ENCODE results near the gene APAF1. TPM values are rescaled to one million over a fixed set of nuclear protein-coding genes. Genes with fewer than 3 reads are reported as not detected.
A peak's percentile ranks its signal among the peaks of the same experiment; 100 is the strongest.

Gene APAF1
- polyA plus RNA-seq, 3 donors, result 29.5 to 36.7 (median 30.0) TPM

DNA sequence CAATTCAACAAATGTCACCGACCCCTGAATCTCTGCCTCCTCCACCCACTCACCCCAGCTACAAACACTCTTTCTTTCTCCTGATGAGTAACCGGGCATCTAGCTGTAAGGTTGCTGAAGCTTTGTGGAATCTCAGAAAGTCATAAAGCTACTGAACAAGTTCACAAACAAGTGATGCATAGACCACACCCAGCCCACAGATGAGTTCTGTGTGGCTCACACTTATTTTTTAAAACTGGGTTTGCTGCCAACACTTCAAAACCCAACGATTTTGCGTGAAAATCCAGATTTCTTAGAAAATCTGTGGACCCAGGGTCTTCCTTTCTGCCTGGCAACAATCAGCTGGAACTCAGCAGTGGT lies 96.1 kb downstream of the APAF1 start:
- peaks cover 4 to 15% of the 10 kb centered on the region in 2 donors for H3K36me3 ChIP-seq (replicated peaks in 1 of 2; ENCODE audit: control insufficient read depth in 1 of 2, insufficient read depth in 2 of 2, low read length in 2 of 2)
- H3K9ac ChIP-seq (ENCODE audit: insufficient read depth, low read length, poor library complexity, severe bottlenecking), result no peak overlapping the region
- peaks cover 7 to 9% of the 10 kb centered on the region in 2 donors for H3K4me1 ChIP-seq (ENCODE audit: control insufficient read depth in 1 of 2, insufficient read depth in 2 of 2, low read length in 2 of 2)
- no peak overlapping the region for H3K4me2 ChIP-seq (replicated peaks; ENCODE audit: extremely low read depth, low read length, poor library complexity, severe bottlenecking)
- Mint-ChIP-seq H3K9me3 (peaks cover 0 to 5% (median 2%) of the 10 kb centered on the region in 7 donors), H3K27ac (peak overlapping the region in 1 of 7 donors; percentile 31), H3K4me3 (no peak overlapping the region), H3K4me1 (peaks cover 8% of the 10 kb centered on the region), H3K27me3 (ENCODE audit: low read depth in 3 of 3) (peaks cover 24 to 34% (median 28%) of the 10 kb centered on the region in 3 donors), H3K36me3 (peaks cover 6 to 7% of the 10 kb centered on the region in 2 donors)
- peaks cover 0 to 11% of the 10 kb centered on the region in 2 donors for H3K9me3 ChIP-seq (replicated peaks in 1 of 2; ENCODE audit: control insufficient read depth in 1 of 2, insufficient read depth in 1 of 2, low read length in 2 of 2)
- 100% methylated on average over 2 of the region's 4 CpGs for WGBS (ENCODE audit: insufficient coverage)
- H3K79me2 ChIP-seq (ENCODE audit: insufficient read depth, low read length), result no peaks in the 10 kb centered on the region
- H3K27me3 ChIP-seq (ENCODE audit: control insufficient read depth in 2 of 2, insufficient read depth in 2 of 2, low read length in 2 of 2), result peaks cover 19 to 36% of the 10 kb centered on the region in 2 donors
- no peak overlapping the region for H3K27ac ChIP-seq (ENCODE audit: low read depth in 1 of 2, low read length in 2 of 2)
- intact Hi-C loops (cut with micrococcal nuclease), result no loop called here
- no peak overlapping the region for H3K4me3 ChIP-seq (replicated peaks in 1 of 3; ENCODE audit: low read depth in 2 of 3, low read length in 3 of 3)
- DNase-seq, result no peak
- TF ChIP-seq, protein P1, sequence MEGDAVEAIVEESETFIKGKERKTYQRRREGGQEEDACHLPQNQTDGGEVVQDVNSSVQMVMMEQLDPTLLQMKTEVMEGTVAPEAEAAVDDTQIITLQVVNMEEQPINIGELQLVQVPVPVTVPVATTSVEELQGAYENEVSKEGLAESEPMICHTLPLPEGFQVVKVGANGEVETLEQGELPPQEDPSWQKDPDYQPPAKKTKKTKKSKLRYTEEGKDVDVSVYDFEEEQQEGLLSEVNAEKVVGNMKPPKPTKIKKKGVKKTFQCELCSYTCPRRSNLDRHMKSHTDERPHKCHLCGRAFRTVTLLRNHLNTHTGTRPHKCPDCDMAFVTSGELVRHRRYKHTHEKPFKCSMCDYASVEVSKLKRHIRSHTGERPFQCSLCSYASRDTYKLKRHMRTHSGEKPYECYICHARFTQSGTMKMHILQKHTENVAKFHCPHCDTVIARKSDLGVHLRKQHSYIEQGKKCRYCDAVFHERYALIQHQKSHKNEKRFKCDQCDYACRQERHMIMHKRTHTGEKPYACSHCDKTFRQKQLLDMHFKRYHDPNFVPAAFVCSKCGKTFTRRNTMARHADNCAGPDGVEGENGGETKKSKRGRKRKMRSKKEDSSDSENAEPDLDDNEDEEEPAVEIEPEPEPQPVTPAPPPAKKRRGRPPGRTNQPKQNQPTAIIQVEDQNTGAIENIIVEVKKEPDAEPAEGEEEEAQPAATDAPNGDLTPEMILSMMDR (IDR thresholded peaks at IDR 0.05), result no peak
- no peak overlapping the region for H2AFZ ChIP-seq (ENCODE audit: insufficient read depth, low read depth, low read length, poor library complexity, severe bottlenecking)
- H4K20me1 ChIP-seq (ENCODE audit: insufficient read depth, low read length), result peaks cover 6% of the 10 kb centered on the region

DNA sequence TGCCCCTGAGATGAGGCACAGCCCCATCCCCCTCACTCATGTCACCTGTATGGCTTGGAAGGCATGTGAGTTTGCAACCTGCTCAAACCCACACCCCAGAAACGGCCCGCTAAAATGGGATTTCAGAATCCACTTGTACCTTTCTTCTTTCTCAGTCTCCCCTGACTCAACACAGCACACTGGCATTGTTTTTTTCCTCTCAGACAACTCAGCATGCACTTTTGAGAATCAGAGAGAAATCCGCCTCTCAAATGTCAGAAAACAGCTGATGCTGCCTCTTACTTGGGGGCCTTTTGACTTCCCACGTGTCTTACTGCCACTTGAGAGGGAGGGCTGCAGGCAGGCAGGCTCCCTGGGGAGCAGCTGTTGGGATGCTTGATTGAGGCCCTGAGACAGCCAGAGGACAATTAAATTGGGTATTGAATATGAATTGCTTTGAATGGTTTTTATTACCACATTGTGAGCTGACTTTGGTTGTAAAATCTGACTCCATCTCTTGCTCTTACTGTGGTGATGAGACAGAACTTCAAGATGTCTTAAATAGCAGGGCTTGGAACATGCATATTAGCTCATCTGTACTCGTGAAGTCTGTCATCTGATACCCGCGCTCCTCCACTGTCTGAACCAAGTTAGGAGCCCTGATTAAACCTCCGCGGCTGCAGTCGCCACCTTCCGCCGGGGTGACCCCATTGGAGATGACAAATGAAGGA lies 96.6 kb downstream of the APAF1 start:
- intact Hi-C loops (cut with micrococcal nuclease), result no loop called here
- H3K9ac ChIP-seq (ENCODE audit: insufficient read depth, low read length, poor library complexity, severe bottlenecking), result no peak overlapping the region
- WGBS (ENCODE audit: insufficient coverage), result 75% methylated on average over 7 of the region's 12 CpGs
- H3K9me3 Mint-ChIP-seq, result peaks cover 0 to 7% (median 3%) of the 10 kb centered on the region in 7 donors
- no peak overlapping the region for H3K4me3 Mint-ChIP-seq
- no peak for DNase-seq
- peaks cover 7 to 10% of the 10 kb centered on the region in 2 donors for H3K4me1 ChIP-seq (ENCODE audit: control insufficient read depth in 1 of 2, insufficient read depth in 2 of 2, low read length in 2 of 2)
- no peak overlapping the region for H3K27ac ChIP-seq (ENCODE audit: low read depth in 1 of 2, low read length in 2 of 2)
- no peak overlapping the region for H3K4me2 ChIP-seq (replicated peaks; ENCODE audit: extremely low read depth, low read length, poor library complexity, severe bottlenecking)
- peaks cover under 1 to 9% of the 10 kb centered on the region in 2 donors for H3K36me3 ChIP-seq (replicated peaks in 1 of 2; ENCODE audit: control insufficient read depth in 1 of 2, insufficient read depth in 2 of 2, low read length in 2 of 2)
- H3K4me3 ChIP-seq (replicated peaks in 1 of 3; ENCODE audit: low read depth in 2 of 3, low read length in 3 of 3), result no peak overlapping the region
- no peaks in the 10 kb centered on the region for H3K79me2 ChIP-seq (ENCODE audit: insufficient read depth, low read length)
- TF ChIP-seq, protein P1 (IDR thresholded peaks at IDR 0.05), result no peak
- H4K20me1 ChIP-seq (ENCODE audit: insufficient read depth, low read length), result peaks cover 2% of the 10 kb centered on the region
- H3K27me3 Mint-ChIP-seq (ENCODE audit: low read depth in 3 of 3), result peaks cover 29 to 40% (median 33%) of the 10 kb centered on the region in 3 donors
- no peak overlapping the region for H2AFZ ChIP-seq (ENCODE audit: insufficient read depth, low read depth, low read length, poor library complexity, severe bottlenecking)
- peaks cover 24 to 41% of the 10 kb centered on the region in 2 donors for H3K27me3 ChIP-seq (ENCODE audit: control insufficient read depth in 2 of 2, insufficient read depth in 2 of 2, low read length in 2 of 2)
- H3K9me3 ChIP-seq (replicated peaks in 1 of 2; ENCODE audit: control insufficient read depth in 1 of 2, insufficient read depth in 1 of 2, low read length in 2 of 2), result peaks cover 0 to 12% of the 10 kb centered on the region in 2 donors
- H3K36me3 Mint-ChIP-seq, result peaks cover under 1 to 4% of the 10 kb centered on the region in 2 donors
- H3K27ac Mint-ChIP-seq, result peak overlapping the region in 1 of 7 donors; percentile 18
- H3K4me1 Mint-ChIP-seq, result peaks cover 10% of the 10 kb centered on the region
